ENCODE measurements around the gene RAP1A. TPM values are rescaled to one million over a fixed set of nuclear protein-coding genes. Genes with fewer than 3 reads are reported as not detected.

The RAP1A gene
- polyA plus RNA-seq, 1 donor (not counting 4 experiments of a cell fraction or from before 2014, with no cell fraction given): 70.3 TPM

DNA sequence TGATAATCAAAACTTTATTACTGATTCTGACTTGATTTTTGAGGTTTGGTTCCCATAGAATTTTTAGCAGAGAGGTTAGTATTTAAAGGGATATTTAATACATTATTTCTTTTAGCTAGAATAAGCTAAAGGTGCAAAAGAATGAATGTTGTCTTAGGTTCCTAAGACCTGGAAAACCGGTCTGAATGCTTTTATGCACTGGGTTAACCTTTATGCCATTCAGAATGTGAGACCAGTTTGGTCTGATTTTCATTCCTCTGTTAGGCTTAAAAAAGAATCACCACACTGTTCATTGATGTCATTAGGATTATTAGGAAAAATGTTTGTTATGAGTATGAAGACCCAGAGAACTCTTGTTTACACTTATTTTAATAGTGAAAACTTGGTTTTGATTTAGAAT, 30.1 kb downstream of the RAP1A start:
- no peaks in the 10 kb centered on the region for H3K4me1 ChIP-seq (ENCODE audit: control insufficient read depth, extremely low read depth, insufficient read depth, low read length)
- FAIRE-seq (no peak), DNase-seq (ENCODE audit: low read depth, low spot score) (no peak)
- H3K4me2 ChIP-seq (ENCODE audit: control insufficient read depth, extremely low read depth, insufficient read depth, low read depth, low read length): no peak overlapping the region
- no peaks in the 10 kb centered on the region for H4K20me1 ChIP-seq (ENCODE audit: control insufficient read depth, extremely low read depth, insufficient read depth, low read length)
- no peak overlapping the region for H3K27ac ChIP-seq (ENCODE audit: control insufficient read depth, insufficient read depth, low read length)
- no peak overlapping the region for H3K4me3 ChIP-seq (ENCODE audit: control insufficient read depth in 2 of 3, extremely low read depth in 1 of 3, insufficient read depth in 2 of 3, low read depth in 1 of 3, low read length in 3 of 3)
- H3K79me2 ChIP-seq (ENCODE audit: control insufficient read depth, insufficient read depth, low read length): peaks cover 55% of the 10 kb centered on the region
- dilution Hi-C loops (cut with MboI; ENCODE audit: extremely low pct_ligation_motif_present, low sequenced_read_pairs): no loop called here
- no peak overlapping the region for H2AFZ ChIP-seq (ENCODE audit: control insufficient read depth, low read length)
- no peaks in the 10 kb centered on the region for H3K9me1 ChIP-seq (ENCODE audit: control insufficient read depth, extremely low read depth, insufficient read depth, low read length)
- no peak for TF ChIP-seq EZH2 (IDR thresholded peaks at IDR 0.05; ENCODE audit: low read length)
- TF ChIP-seq, protein P1, sequence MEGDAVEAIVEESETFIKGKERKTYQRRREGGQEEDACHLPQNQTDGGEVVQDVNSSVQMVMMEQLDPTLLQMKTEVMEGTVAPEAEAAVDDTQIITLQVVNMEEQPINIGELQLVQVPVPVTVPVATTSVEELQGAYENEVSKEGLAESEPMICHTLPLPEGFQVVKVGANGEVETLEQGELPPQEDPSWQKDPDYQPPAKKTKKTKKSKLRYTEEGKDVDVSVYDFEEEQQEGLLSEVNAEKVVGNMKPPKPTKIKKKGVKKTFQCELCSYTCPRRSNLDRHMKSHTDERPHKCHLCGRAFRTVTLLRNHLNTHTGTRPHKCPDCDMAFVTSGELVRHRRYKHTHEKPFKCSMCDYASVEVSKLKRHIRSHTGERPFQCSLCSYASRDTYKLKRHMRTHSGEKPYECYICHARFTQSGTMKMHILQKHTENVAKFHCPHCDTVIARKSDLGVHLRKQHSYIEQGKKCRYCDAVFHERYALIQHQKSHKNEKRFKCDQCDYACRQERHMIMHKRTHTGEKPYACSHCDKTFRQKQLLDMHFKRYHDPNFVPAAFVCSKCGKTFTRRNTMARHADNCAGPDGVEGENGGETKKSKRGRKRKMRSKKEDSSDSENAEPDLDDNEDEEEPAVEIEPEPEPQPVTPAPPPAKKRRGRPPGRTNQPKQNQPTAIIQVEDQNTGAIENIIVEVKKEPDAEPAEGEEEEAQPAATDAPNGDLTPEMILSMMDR (optimal IDR thresholded peaks at IDR 0.05 in 1 of 3, IDR thresholded peaks at IDR 0.05 in 1 of 3, conservative IDR thresholded peaks at IDR 0.05 in 1 of 3; ENCODE audit: extremely low read depth in 1 of 3, insufficient read depth in 2 of 3, low read length in 3 of 3): no peak
- peaks cover 6 to 7% of the 10 kb centered on the region in 2 experiments for H3K36me3 ChIP-seq (ENCODE audit: control insufficient read depth in 2 of 2, extremely low read depth in 1 of 2, insufficient read depth in 2 of 2, low read length in 2 of 2)
- no peaks in the 10 kb centered on the region for H3K9me3 ChIP-seq (ENCODE audit: control insufficient read depth, low read depth, low read length)
- H3K9ac ChIP-seq (ENCODE audit: control insufficient read depth, extremely low read depth, insufficient read depth, low read length): no peak overlapping the region
- no peaks in the 10 kb centered on the region for H3K27me3 ChIP-seq (ENCODE audit: control insufficient read depth, extremely low read depth, insufficient read depth, low read length)

DNA sequence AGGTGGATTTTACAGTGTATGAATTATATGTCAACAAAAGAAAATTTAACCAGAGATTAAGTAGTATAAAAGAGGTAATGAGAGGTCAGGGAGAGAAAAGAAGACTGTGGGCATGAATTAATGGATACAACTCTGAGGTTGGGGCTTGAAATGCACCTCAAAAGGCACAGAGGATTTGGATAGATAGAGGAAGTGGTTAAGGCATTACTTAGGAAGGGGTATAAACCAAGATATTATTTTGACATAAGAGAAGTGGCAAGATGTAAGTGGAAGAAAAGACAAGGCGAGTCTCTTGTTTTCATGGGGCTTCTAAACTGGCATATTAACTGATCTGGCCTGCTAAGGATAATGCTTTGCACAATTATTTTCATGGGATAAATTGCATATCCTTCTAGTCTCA, 34.1 kb downstream of the RAP1A start:
- peaks cover 0 to under 1% of the 10 kb centered on the region in 2 experiments for H3K36me3 ChIP-seq (ENCODE audit: control insufficient read depth in 2 of 2, extremely low read depth in 1 of 2, insufficient read depth in 2 of 2, low read length in 2 of 2)
- no peak for TF ChIP-seq EZH2 (IDR thresholded peaks at IDR 0.05; ENCODE audit: low read length)
- TF ChIP-seq, protein P1 (optimal IDR thresholded peaks at IDR 0.05 in 1 of 3, IDR thresholded peaks at IDR 0.05 in 1 of 3, conservative IDR thresholded peaks at IDR 0.05 in 1 of 3; ENCODE audit: extremely low read depth in 1 of 3, insufficient read depth in 2 of 3, low read length in 3 of 3): no peak
- no peaks in the 10 kb centered on the region for H4K20me1 ChIP-seq (ENCODE audit: control insufficient read depth, extremely low read depth, insufficient read depth, low read length)
- H3K4me1 ChIP-seq (ENCODE audit: control insufficient read depth, extremely low read depth, insufficient read depth, low read length): no peaks in the 10 kb centered on the region
- H3K27me3 ChIP-seq (ENCODE audit: control insufficient read depth, extremely low read depth, insufficient read depth, low read length): no peaks in the 10 kb centered on the region
- no peak for FAIRE-seq
- no peak overlapping the region for H3K4me2 ChIP-seq (ENCODE audit: control insufficient read depth, extremely low read depth, insufficient read depth, low read depth, low read length)
- dilution Hi-C loops (cut with MboI; ENCODE audit: extremely low pct_ligation_motif_present, low sequenced_read_pairs): no loop called here
- peaks cover 35% of the 10 kb centered on the region for H3K79me2 ChIP-seq (ENCODE audit: control insufficient read depth, insufficient read depth, low read length)
- no peak overlapping the region for H3K4me3 ChIP-seq (ENCODE audit: control insufficient read depth in 2 of 3, extremely low read depth in 1 of 3, insufficient read depth in 2 of 3, low read depth in 1 of 3, low read length in 3 of 3)
- no peak overlapping the region for H3K27ac ChIP-seq (ENCODE audit: control insufficient read depth, insufficient read depth, low read length)
- DNase-seq (ENCODE audit: low read depth, low spot score): no peak
- H3K9me3 ChIP-seq (ENCODE audit: control insufficient read depth, low read depth, low read length): no peaks in the 10 kb centered on the region
- H2AFZ ChIP-seq (ENCODE audit: control insufficient read depth, low read length): no peak overlapping the region
- no peaks in the 10 kb centered on the region for H3K9me1 ChIP-seq (ENCODE audit: control insufficient read depth, extremely low read depth, insufficient read depth, low read length)
- no peak overlapping the region for H3K9ac ChIP-seq (ENCODE audit: control insufficient read depth, extremely low read depth, insufficient read depth, low read length)
